Upper lobe of left lung (tissue), 6 donors: ENCODE data around the gene DOCK8. TPM values are rescaled to one million over a fixed set of nuclear protein-coding genes. Genes with fewer than 3 reads are reported as not detected.
A peak's percentile ranks its signal among the peaks of the same experiment; 100 is the strongest.

Experiments
- ATAC-seq, 2 donors: fragments of 200-7000 bp; cut with Tn5 transposase; one replicate each; pipeline ENCODE4 v1.9.1; 2022; ENCODE audit warnings: mild to moderate bottlenecking in 2 of 2, moderate library complexity in 2 of 2; ENCODE audit not compliant: low FRiP score in 2 of 2
- DNase-seq, 2 donors: peaks; one replicate each; pipeline ENCODE4 v3.0.0-alpha.2; 2019 to 2020
- H3K27ac ChIP-seq, 4 donors: fragments of 200-600 bp; sonication (generic); one replicate each; pipeline ENCODE4 v1.5.1; 2016 to 2019
- H3K27me3 ChIP-seq, 4 donors: fragments of 200-600 bp; sonication (generic); one replicate each; pipeline ENCODE4 v1.5.1; 2017 to 2019
- H3K36me3 ChIP-seq, 4 donors: fragments of 200-600 bp; sonication (generic); one replicate each; pipeline ENCODE4 v1.5.1; 2016 to 2019
- H3K4me1 ChIP-seq, 4 donors: fragments of 200-600 bp; sonication (generic); one replicate each; pipeline ENCODE4 v1.5.1; 2018 to 2019
- H3K4me3 ChIP-seq, 4 donors: fragments of 200-600 bp; sonication (generic); one replicate each; pipeline ENCODE4 v1.5.1; 2017 to 2019; ENCODE audit warnings: mild to moderate bottlenecking in 2 of 4, moderate library complexity in 1 of 4
- H3K9me3 ChIP-seq, 4 donors: fragments of 200-600 bp; sonication (generic); one replicate each; pipeline ENCODE4 v1.5.1; 2018 to 2019
- CTCF ChIP-seq, 6 experiments: fragments of 450-650 bp in 4 of 6; fragments of 200-600 bp in 2 of 6; sonication (generic) in 2 of 6; IDR thresholded peaks; one replicate each; pipeline ENCODE4 v1.5.1; 2016 to 2019; ENCODE audit warnings: antibody characterized with exemption in 6 of 6
- EP300 ChIP-seq, 4 donors: sonication (generic); formaldehyde crosslinking; IDR thresholded peaks; one replicate each; pipeline ENCODE4 v1.5.1; 2017; ENCODE audit warnings: antibody characterized with exemption in 4 of 4, control low read depth in 2 of 4
- POLR2A ChIP-seq, 4 donors: fragments of 450-650 bp; IDR thresholded peaks; one replicate each; pipeline ENCODE4 v1.5.1; 2016 to 2017; ENCODE audit warnings: antibody characterized with exemption in 4 of 4, mild to moderate bottlenecking in 2 of 4
- POLR2AphosphoS5 ChIP-seq, 2 donors: sonication (generic); formaldehyde crosslinking; IDR thresholded peaks; one replicate each; pipeline ENCODE4 v1.5.1; 2017; ENCODE audit warnings: antibody characterized with exemption in 2 of 2
- WGBS, 2 donors: methylation state at CpG; one replicate each; pipeline ENCODE4 v1.1.5; 2017 to 2018; 5-methylcytosine and 5-hydroxymethylcytosine counted together
- total RNA-seq, 6 donors: library from RNA; depleted of rRNA in 4 of 6; stranded (reverse); fragments of >200 nt in 4 of 6; gene quantifications; one replicate each; pipeline versions ENCODE4 v1.1.0 to v1.2.1, GENCODE V29; 2016 to 2021
- donor health status: DM: no; HTN: no; CAD: no; lungs with moderate emphysema.
- donor health status: DM: no; HTN: yes; CAD: no; lungs with severe emphysema.

The DOCK8 gene
- total RNA-seq, 6 donors from 2014 or later, result 44.7 to 103 (median 74.6) TPM

- H3K9me3 ChIP-seq, result no peaks in the 10 kb centered on the region
- peaks cover 3 to 20% (median 12%) of the 10 kb centered on the region in 4 donors for H3K4me1 ChIP-seq
- no peaks in the 10 kb centered on the region for H3K27me3 ChIP-seq
- no peaks in the 10 kb centered on the region for H3K36me3 ChIP-seq
- DNase-seq (no peak), ATAC-seq (no peak)
- no peak overlapping the region for H3K27ac ChIP-seq
- TF ChIP-seq CTCF (IDR thresholded peaks at IDR 0.05) (no peak), EP300 (IDR thresholded peaks at IDR 0.05) (no peak), POLR2A (IDR thresholded peaks at IDR 0.05) (no peak), POLR2AphosphoS5 (IDR thresholded peaks at IDR 0.05) (no peak)
- 46 to 65% methylated on average over 2 of the region's 2 CpGs for WGBS, 2 donors
- no peak overlapping the region for H3K4me3 ChIP-seq
Observed at GRCh38 chr9:488448-488847, 273.8 kb downstream of the DOCK8 start.

- Histone ChIP-seq H3K27me3 (no peaks in the 10 kb centered on the region), H3K4me1 (peaks cover 3 to 20% (median 12%) of the 10 kb centered on the region in 4 donors), H3K9me3 (no peaks in the 10 kb centered on the region), H3K4me3 (no peak overlapping the region), H3K27ac (peak overlapping the region in 2 of 4 donors; percentile 18 to 39), H3K36me3 (no peaks in the 10 kb centered on the region)
- DNase-seq (peak in 1 of 2 donors; percentile 38), ATAC-seq (peak; percentile 64 to 82)
- TF ChIP-seq EP300 (IDR thresholded peaks at IDR 0.05) (peak in 1 of 4 donors; percentile 78), POLR2AphosphoS5 (IDR thresholded peaks at IDR 0.05) (no peak)
- WGBS, 2 donors, result 31 to 36% methylated on average over 7 of the region's 7 CpGs
Observed at GRCh38 chr9:489198-490197, 274.8 kb downstream of the DOCK8 start.

- WGBS, 2 donors, result 63 to 68% methylated on average over 1 of the region's 1 CpG
- DNase-seq, result no peak
- H3K4me1 ChIP-seq, result peaks cover 0 to 4% (median 2%) of the 10 kb centered on the region in 4 donors
- no peaks in the 10 kb centered on the region for H3K36me3 ChIP-seq
- TF ChIP-seq POLR2AphosphoS5 (IDR thresholded peaks at IDR 0.05) (no peak), EP300 (IDR thresholded peaks at IDR 0.05) (no peak), POLR2A (IDR thresholded peaks at IDR 0.05) (no peak), CTCF (IDR thresholded peaks at IDR 0.05) (no peak)
- H3K4me3 ChIP-seq, result no peak overlapping the region
- no peak overlapping the region for H3K27ac ChIP-seq
- no peaks in the 10 kb centered on the region for H3K9me3 ChIP-seq
- H3K27me3 ChIP-seq, result no peaks in the 10 kb centered on the region
- no peak for ATAC-seq
Observed at GRCh38 chr9:494764-495163, 280.1 kb downstream of the DOCK8 start.

- H3K9me3 ChIP-seq, result no peaks in the 10 kb centered on the region
- DNase-seq (no peak), ATAC-seq (no peak)
- H3K27me3 ChIP-seq, result no peaks in the 10 kb centered on the region
- no peak overlapping the region for H3K27ac ChIP-seq
- no peaks in the 10 kb centered on the region for H3K4me1 ChIP-seq
- TF ChIP-seq CTCF (IDR thresholded peaks at IDR 0.05) (no peak), POLR2A (IDR thresholded peaks at IDR 0.05) (no peak), POLR2AphosphoS5 (IDR thresholded peaks at IDR 0.05) (no peak), EP300 (IDR thresholded peaks at IDR 0.05) (no peak)
- WGBS, 2 donors, result 73 to 79% methylated on average over 1 of the region's 1 CpG
- H3K4me3 ChIP-seq, result no peak overlapping the region
- no peaks in the 10 kb centered on the region for H3K36me3 ChIP-seq
Observed at GRCh38 chr9:495739-496138, 281.1 kb downstream of the DOCK8 start.

- DNase-seq, result no peak
- peaks cover 0 to 7% (median 4%) of the 10 kb centered on the region in 4 donors for H3K27me3 ChIP-seq
- no peak for ATAC-seq
- 56 to 61% methylated on average over 9 of the region's 9 CpGs for WGBS, 2 donors
- H3K4me3 ChIP-seq, result peak overlapping the region in 3 of 4 donors; percentile 50 to 94 (median 81)
- TF ChIP-seq EP300 (IDR thresholded peaks at IDR 0.05) (no peak), POLR2A (IDR thresholded peaks at IDR 0.05) (no peak), POLR2AphosphoS5 (IDR thresholded peaks at IDR 0.05) (no peak), CTCF (IDR thresholded peaks at IDR 0.05) (no peak)
- peak overlapping the region in 3 of 4 donors; percentile 71 to 87 (median 77) for H3K27ac ChIP-seq
- peaks cover 19 to 35% (median 24%) of the 10 kb centered on the region in 4 donors for H3K4me1 ChIP-seq
- no peaks in the 10 kb centered on the region for H3K36me3 ChIP-seq
- H3K9me3 ChIP-seq, result no peaks in the 10 kb centered on the region
Observed at GRCh38 chr9:503326-503725, 288.7 kb downstream of the DOCK8 start.
